ENCODE data around the gene NFATC1.
"Not testable (repeated sequence)": the region's sequence is repeated elsewhere in the genome, so short reads cannot be mapped to it uniquely, and the experiment has no call there.

NFATC1 gene

GRCh38 chr18:79493801-79494211 lies 98.1 kb downstream of the NFATC1 start:
- no peak for DNase-seq

DNA sequence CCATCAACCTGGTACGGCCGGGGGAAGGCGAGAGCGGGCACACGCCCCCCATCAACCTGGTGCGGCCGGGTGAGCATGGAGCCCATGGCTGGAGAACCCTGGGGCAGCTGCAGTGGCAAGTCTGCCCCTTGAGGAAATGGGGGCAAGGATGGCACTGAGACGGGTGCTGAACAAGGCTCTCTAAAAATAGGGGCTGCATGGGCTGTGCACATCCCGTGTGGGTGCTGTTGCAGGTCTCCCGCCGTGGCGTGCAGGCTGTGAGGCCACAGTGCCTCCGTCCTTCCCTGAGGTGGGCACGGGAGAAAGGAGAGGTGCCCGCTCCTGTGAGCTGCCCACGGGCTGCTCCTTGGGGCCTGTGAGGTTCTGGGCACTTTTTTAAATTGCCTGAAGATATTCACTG lies 99.2 kb downstream of the NFATC1 start:
- DNase-seq, result no peak

- no peak for DNase-seq
Observed at GRCh38 chr18:79495591-79496071, 99.9 kb downstream of the NFATC1 start.

- DNase-seq, result no peak
Observed at GRCh38 chr18:79496237-79496977, 100.7 kb downstream of the NFATC1 start.

GRCh38 chr18:79496978-79497637 lies 101.4 kb downstream of the NFATC1 start:
- DNase-seq, result no peak

DNA sequence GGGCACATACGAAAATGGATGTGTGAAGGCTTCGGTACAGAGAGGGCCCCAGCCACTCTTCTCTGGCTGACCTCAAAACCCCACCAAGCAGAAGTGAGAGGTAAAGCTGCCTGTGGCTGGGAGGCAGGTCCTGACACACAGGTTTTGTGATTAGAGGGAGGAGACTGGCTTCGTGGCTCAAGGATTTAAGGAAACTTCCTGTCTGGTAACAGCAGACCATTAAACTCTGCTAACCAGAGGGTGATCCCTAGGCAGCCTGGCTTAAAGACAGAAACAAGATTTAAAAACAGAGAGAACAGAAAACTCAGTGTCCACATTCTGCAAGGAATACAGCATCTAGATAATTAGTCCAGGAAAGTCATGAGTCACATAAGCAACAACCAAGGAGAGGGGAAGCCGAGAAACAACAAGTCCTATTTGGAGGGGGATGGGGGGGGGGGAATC lies 101.9 kb downstream of the NFATC1 start:
- no peak for DNase-seq

GRCh38 chr18:79498662-79499061 lies 102.9 kb downstream of the NFATC1 start:
- no peak for DNase-seq

DNA sequence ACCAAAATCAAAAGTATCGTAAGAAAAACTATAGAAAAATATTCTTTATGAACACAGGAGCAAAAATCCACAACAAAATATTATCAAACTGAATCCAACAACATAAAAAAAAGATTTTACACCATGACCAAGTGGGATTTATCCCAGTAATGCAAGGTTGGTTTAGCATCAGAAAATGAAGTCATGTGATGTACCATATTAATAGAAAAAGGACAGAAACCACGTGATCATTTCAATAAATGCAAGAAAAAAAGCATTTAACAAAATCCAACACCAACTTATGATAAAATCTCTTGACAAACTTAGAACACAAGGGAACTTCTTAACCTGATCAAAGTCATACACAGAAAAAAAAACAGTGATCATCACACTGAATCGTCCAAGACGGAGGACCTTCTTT lies 105.3 kb downstream of the NFATC1 start:
- no peak for DNase-seq

DNA sequence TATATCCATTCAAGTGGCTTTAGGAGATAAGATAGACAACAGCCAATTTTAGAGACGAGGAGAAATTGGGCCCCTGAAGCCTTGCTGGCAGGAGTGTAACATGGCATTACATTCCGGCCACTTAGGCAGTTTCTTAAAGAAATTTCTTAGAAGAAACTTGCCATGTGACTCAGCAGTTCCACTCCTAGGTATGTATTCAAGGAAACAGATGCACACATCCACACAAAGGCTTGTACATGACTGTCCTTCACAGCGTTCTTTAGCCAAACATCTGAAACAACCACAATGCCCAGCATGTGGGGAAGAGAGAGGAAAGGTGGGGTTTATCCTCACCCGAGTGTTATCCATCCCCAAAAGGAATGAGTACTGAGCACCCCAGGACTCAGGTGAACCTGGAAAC lies 107.1 kb downstream of the NFATC1 start:
- no peak for DNase-seq

DNA sequence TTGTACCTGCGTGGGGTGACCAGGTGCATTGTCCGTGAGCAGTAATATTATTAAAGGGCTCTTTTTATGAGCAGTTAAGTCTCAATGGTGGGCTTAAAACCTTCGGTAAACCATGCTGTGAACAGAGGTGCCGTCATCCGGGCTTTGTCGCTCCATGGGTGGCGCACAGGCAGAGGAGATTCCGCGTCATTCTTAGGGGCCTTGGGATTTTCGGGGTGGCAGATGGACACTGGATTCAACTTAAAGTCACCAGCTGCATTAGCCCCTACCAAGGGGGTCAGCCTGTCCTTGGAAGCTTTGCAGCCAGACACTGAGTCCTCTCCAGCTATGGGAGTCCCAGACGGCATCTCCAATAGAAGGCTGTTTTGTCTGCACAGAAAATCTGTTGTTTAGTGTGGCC lies 107.7 kb downstream of the NFATC1 start:
- no peak for DNase-seq

DNA sequence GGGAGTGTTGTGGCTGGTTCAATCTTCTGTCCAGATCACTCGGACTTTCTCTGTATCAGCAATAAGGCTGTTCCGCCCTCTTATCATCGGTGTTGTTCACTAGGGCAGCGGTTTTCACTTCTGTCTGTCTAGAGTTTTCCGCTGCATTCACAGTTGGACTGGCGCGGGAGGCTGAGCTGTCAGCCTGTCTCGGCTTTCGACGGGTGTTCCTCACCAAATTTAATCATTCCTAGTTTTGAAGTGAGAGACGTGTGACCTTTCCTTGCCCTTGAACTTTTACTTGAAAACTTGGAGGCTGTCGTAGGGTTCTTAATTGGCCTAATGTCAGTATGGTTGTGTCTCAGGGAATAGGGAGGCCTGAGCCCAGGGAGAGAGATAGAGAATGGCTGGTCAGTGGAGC lies 108.3 kb downstream of the NFATC1 start:
- DNase-seq, result no peak

- not testable (repeated sequence) for DNase-seq
Observed at GRCh38 chr18:79504495-79504894, 108.8 kb downstream of the NFATC1 start.

DNA sequence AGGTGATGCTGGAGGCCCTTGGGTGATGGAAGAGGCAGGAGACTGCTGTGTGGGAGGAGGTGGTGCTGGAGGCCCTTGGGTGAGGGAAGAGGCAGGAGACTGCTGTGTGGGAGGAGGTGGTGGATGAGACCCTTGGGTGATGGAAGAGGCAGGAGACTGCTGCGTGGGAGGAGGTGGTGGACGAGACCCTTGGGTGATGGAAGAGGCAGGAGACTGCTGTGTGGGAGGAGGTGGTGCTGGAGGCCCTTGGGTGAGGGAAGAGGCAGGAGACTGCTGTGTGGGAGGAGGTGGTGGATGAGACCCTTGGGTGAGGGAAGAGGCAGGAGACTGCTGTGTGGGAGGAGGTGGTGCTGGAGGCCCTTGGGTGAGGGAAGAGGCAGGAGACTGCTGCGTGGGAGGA lies 109.7 kb downstream of the NFATC1 start:
- not testable (repeated sequence) for DNase-seq

DNA sequence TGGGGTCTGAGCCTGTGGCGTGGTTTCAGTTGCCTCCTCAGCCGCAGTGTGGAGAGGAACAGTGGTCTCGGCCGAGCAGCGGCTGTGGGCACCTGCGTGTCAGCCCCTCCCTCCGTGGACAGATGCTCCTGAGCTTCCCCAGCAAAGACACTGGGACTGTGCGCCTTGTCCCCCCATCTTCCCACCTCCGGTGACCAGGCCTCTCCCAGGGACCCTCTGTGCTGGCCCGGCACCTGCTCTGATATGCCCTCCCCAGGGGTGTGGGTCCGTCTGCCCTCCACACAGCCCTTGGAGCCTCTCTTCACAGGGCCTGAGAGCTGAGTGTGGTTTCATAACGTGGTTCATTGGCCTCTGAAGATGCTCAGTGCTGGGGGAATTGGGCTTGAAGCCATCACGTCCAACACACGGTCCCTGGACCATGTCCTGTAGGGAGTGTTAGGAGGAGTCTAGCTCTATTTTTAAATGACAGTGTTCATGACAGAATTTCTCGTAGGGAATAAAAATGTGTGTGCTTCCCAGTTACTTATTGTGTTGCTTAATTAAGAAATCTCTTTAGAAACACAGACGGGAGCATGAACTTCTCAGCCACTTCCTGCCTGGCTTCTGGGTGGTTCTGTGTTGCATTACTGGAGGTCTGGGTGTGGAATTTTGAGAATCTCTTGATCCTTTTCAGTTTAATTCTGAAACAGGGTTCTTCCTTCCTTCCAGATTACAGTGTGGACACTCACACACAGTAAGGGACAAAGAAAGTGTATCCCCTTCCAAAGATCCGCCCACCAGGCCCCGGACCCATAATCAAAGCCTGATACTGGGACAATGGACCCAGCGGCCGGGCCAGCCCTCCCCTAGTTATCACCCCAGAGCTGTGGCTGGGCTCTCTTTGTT lies 110.7 kb downstream of the NFATC1 start:
- no peak for DNase-seq

DNA sequence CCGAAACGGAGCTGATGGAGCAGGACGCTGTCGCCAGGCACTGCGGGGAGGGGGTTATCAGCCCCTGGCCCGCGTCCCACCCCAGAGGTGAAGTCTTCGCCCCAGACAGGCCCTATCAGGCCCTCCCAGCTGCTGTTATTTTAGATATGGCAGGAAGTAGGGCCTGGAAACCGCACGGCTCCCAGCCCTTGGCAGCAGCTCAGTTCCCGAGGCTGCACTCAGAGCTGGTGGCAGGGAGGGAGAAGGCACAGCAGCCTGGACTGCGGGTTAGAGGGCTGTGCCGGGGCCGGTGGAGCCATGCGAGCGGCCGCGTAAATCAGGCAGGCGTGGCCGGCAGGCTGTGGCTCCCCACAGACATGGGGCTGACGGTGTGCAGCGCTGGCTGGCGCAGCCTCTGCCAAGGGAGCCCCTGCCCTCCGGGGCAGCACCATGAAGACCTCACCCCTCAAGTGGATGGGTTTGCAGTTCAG lies 111.4 kb downstream of the NFATC1 start:
- peak; percentile 65 for DNase-seq

GRCh38 chr18:79507546-79508480 lies 112.1 kb downstream of the NFATC1 start:
- DNase-seq, result no peak

- no peak for DNase-seq
Observed at GRCh38 chr18:79508565-79509535, 113.1 kb downstream of the NFATC1 start.

DNA sequence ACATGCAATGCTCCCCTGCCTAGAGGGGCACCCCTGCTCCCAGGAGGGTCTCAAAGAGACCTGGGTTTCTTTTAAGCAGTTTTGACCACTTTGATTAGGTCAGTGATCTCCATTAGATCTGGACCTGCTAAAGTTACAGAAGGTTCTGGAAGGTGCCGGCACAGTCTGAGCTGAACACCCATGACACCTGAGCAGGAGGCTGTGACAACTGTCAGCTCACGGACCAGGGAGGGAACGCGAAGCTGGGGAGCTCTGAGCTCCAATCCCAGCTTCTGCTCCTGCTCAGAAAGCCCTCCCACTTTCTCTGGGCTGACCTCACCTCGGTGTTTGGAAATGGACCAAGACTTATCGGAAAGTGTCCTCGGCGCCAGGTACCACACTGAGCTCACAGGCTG lies 113.8 kb downstream of the NFATC1 start:
- DNase-seq, result no peak

DNA sequence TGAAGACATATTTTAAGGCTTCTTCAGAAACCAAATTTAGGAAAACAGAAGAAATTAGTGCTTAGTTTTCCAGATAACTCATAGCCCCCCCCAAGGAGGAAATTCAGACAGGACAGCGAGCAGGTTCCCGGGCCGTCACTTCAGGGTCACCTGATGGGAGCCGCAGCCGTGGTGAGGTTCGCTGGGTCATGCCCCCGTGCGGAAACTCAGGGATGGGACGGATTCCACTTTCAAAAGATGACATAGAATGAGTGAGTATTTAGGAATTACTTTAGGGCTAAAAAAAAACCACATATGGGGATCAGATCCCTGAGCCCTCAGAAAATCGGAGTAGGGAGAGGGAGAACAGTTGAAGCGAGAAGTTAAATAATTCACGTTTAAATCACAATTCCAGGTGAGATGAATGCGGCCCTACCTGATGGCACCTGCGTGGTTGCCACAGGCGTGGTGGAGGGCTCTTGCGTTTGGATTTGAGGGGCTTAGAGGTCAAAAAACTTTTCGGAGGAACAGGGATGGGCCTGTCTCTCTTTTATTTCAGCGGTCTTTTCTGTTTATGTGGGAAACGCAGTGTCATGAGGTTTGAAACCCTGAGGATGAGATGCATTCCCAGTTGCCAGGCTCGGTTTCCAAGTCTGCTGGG lies 114.4 kb downstream of the NFATC1 start:
- DNase-seq, result no peak

DNA sequence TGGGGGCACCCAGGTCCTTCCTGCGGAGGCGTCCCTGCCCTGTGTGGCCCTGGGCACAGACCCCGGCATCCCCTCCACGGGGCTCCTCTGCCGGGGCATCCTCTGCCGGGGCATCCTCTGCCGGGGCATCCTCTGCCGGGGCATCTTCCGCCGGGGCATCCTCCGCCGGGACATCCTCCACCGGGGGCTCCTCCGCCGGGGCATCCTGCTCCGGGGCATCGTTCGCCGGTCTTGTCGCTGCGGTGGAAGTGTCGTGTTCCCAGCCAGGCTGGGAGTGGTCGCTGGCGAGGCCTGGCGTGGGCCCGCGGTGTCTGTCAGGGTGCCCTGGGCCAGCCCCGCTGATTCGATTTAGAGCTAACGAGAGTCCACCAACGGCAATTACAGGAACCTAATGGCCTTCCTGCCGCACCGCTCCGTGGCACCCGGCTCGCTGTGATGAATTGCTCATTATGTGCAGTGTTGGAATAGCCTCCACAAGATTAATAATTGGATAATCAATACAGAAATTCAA lies 115.1 kb downstream of the NFATC1 start:
- no peak for DNase-seq

Measured in GDM1 (cell line).